ENCODE data around the gene ADAM8. TPM values are rescaled to one million over a fixed set of nuclear protein-coding genes. Genes with fewer than 3 reads are reported as not detected.
A peak's percentile ranks its signal among the peaks of the same experiment; 100 is the strongest.

ADAM8 gene
- total RNA-seq, 1 donor from 2014 or later, result 7.4 TPM

GRCh38 chr10:133282846-133283390 is 6.2 kb upstream of the ADAM8 start:
- ATAC-seq, result no peak
- DNase-seq (ENCODE audit: low spot score), result no peak

- no peak for ATAC-seq
Observed at GRCh38 chr10:133281628-133282372, 5.1 kb upstream of the ADAM8 start.

GRCh38 chr10:133281084-133281483 is 4.4 kb upstream of the ADAM8 start:
- DNase-seq (ENCODE audit: low spot score), result no peak

More at GRCh38 chr10:133281628-133282372, 5.1 kb upstream of the ADAM8 start:
- no peak for DNase-seq (ENCODE audit: low spot score)

GRCh38 chr10:133280391-133281059 is 3.9 kb upstream of the ADAM8 start:
- ATAC-seq (no peak), DNase-seq (ENCODE audit: low spot score) (no peak)

More at GRCh38 chr10:133281084-133281483, 4.4 kb upstream of the ADAM8 start:
- ATAC-seq, result no peak

- ATAC-seq (no peak), DNase-seq (ENCODE audit: low spot score) (no peak)
Observed at GRCh38 chr10:133279326-133280226, 2.9 kb upstream of the ADAM8 start.

GRCh38 chr10:133278577-133279265 is 2.1 kb upstream of the ADAM8 start:
- ATAC-seq, result peak; percentile 81

GRCh38 chr10:133277993-133278576 is 1.4 kb upstream of the ADAM8 start:
- ATAC-seq, result peak; percentile 76
- peak; percentile 83 for DNase-seq (ENCODE audit: low spot score)

More at GRCh38 chr10:133278577-133279265, 2.1 kb upstream of the ADAM8 start:
- DNase-seq (ENCODE audit: low spot score), result peak; percentile 78

- ATAC-seq (peak; percentile 18), DNase-seq (ENCODE audit: low spot score) (no peak)
Observed at GRCh38 chr10:133277277-133277992, 767 bp upstream of the ADAM8 start.

- no peak for DNase-seq (ENCODE audit: low spot score)
- ATAC-seq, result no peak
Observed at GRCh38 chr10:133276100-133276434, 601 bp downstream of the ADAM8 start.

- ATAC-seq (no peak), DNase-seq (ENCODE audit: low spot score) (no peak)
Observed at GRCh38 chr10:133275684-133276092, 980 bp downstream of the ADAM8 start.

GRCh38 chr10:133274751-133275683 is 1.7 kb downstream of the ADAM8 start:
- no peak for ATAC-seq
- DNase-seq (ENCODE audit: low spot score), result no peak

GRCh38 chr10:133273534-133274143 is 3.0 kb downstream of the ADAM8 start:
- DNase-seq (ENCODE audit: low spot score), result no peak
- no peak for ATAC-seq

GRCh38 chr10:133272964-133273420 is 3.7 kb downstream of the ADAM8 start:
- DNase-seq (ENCODE audit: low spot score) (no peak), ATAC-seq (no peak)

GRCh38 chr10:133272301-133272963 is 4.2 kb downstream of the ADAM8 start:
- ATAC-seq (no peak), DNase-seq (ENCODE audit: low spot score) (no peak)

GRCh38 chr10:133271521-133272300 is 5.0 kb downstream of the ADAM8 start:
- no peak for ATAC-seq
- DNase-seq (ENCODE audit: low spot score), result no peak

GRCh38 chr10:133270773-133271297 is 5.8 kb downstream of the ADAM8 start:
- DNase-seq (ENCODE audit: low spot score), result no peak

More at GRCh38 chr10:133270773-133271297, 5.8 kb downstream of the ADAM8 start:
- no peak for ATAC-seq

Data from left lobe of liver (tissue), 2 donors.